ENCODE data around the gene DGKB. TPM values are rescaled to one million over a fixed set of nuclear protein-coding genes. Genes with fewer than 3 reads are reported as not detected.

The DGKB gene
- total and polyA plus RNA-seq, 2 experiments from 2014 or later: 0.28 to 1.7 TPM

DNA sequence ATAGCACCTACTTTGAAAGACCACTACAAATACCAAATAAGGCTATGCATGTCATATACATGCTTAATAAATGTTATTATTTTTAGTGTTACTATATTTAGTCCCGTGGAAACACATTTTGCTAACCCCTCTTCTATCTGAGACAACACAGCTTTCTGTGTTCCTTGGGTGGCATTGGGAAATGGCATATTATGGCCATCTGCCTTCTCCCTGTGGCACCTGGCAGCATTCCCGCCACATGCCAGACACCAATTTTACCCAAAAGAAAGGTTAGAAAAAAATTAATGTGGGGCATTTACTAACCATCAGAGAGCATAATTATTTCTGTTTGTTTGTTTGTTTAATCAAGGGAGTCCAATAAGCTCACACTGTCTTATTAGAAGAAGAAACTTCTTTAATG lies 744.4 kb downstream of the DGKB start:
- Histone ChIP-seq H4K20me1 (ENCODE audit: insufficient read depth, poor library complexity, severe bottlenecking) (no peaks in the 10 kb centered on the region), H3K79me2 (no peaks in the 10 kb centered on the region), H3K9me3 (ENCODE audit: low read depth) (no peaks in the 10 kb centered on the region), H3K4me3 (no peak overlapping the region), H3K4me2 (no peak overlapping the region), H3K27me3 (no peaks in the 10 kb centered on the region), H3K36me3 (replicated peaks; ENCODE audit: insufficient read depth, low read depth) (no peaks in the 10 kb centered on the region), H3K9me2 (replicated peaks; ENCODE audit: insufficient read depth) (no peaks in the 10 kb centered on the region), H2AFZ (no peak overlapping the region), H3K4me1 (ENCODE audit: insufficient read depth) (no peaks in the 10 kb centered on the region), H3K27ac (peak overlapping the region; percentile 3)
- DNase-seq (ENCODE audit: low spot score): no peak
- TF ChIP-seq EZH2 (IDR thresholded peaks at IDR 0.05; ENCODE audit: borderline replicate concordance): no peak
- TF ChIP-seq, protein P1, sequence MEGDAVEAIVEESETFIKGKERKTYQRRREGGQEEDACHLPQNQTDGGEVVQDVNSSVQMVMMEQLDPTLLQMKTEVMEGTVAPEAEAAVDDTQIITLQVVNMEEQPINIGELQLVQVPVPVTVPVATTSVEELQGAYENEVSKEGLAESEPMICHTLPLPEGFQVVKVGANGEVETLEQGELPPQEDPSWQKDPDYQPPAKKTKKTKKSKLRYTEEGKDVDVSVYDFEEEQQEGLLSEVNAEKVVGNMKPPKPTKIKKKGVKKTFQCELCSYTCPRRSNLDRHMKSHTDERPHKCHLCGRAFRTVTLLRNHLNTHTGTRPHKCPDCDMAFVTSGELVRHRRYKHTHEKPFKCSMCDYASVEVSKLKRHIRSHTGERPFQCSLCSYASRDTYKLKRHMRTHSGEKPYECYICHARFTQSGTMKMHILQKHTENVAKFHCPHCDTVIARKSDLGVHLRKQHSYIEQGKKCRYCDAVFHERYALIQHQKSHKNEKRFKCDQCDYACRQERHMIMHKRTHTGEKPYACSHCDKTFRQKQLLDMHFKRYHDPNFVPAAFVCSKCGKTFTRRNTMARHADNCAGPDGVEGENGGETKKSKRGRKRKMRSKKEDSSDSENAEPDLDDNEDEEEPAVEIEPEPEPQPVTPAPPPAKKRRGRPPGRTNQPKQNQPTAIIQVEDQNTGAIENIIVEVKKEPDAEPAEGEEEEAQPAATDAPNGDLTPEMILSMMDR (IDR thresholded peaks at IDR 0.05; ENCODE audit: poor library complexity): no peak
- no peak for TF ChIP-seq EZH2phosphoT487 (IDR thresholded peaks at IDR 0.05; ENCODE audit: low read depth, severe bottlenecking, unreplicated experiment)
- WGBS (ENCODE audit: low lambda C conversion rate, missing lambda C conversion rate): 79% methylated on average over 2 of the region's 2 CpGs

GRCh38 chr7:14156436-14156835 lies 746.1 kb downstream of the DGKB start:
- H3K9me3 ChIP-seq (ENCODE audit: low read depth): no peaks in the 10 kb centered on the region
- no peak overlapping the region for H3K4me3 ChIP-seq
- WGBS (ENCODE audit: low lambda C conversion rate, missing lambda C conversion rate): 96% methylated on average over 1 of the region's 1 CpG
- H3K4me1 ChIP-seq (ENCODE audit: insufficient read depth): no peaks in the 10 kb centered on the region
- no peak overlapping the region for H3K27ac ChIP-seq
- TF ChIP-seq, protein P1 (IDR thresholded peaks at IDR 0.05; ENCODE audit: poor library complexity): no peak
- no peak for TF ChIP-seq EZH2phosphoT487 (IDR thresholded peaks at IDR 0.05; ENCODE audit: low read depth, severe bottlenecking, unreplicated experiment)
- TF ChIP-seq EZH2 (IDR thresholded peaks at IDR 0.05; ENCODE audit: borderline replicate concordance): no peak
- no peaks in the 10 kb centered on the region for H4K20me1 ChIP-seq (ENCODE audit: insufficient read depth, poor library complexity, severe bottlenecking)
- DNase-seq (ENCODE audit: low spot score): no peak
- no peak overlapping the region for H2AFZ ChIP-seq
- H3K79me2 ChIP-seq: no peaks in the 10 kb centered on the region
- no peaks in the 10 kb centered on the region for H3K27me3 ChIP-seq
- H3K4me2 ChIP-seq: no peak overlapping the region
- no peaks in the 10 kb centered on the region for H3K36me3 ChIP-seq (replicated peaks; ENCODE audit: insufficient read depth, low read depth)
- H3K9me2 ChIP-seq (replicated peaks; ENCODE audit: insufficient read depth): no peaks in the 10 kb centered on the region

GRCh38 chr7:14148974-14149373 lies 753.6 kb downstream of the DGKB start:
- Histone ChIP-seq H3K27ac (no peak overlapping the region), H4K20me1 (ENCODE audit: insufficient read depth, poor library complexity, severe bottlenecking) (no peaks in the 10 kb centered on the region), H3K4me3 (no peak overlapping the region), H3K4me2 (no peak overlapping the region), H3K36me3 (replicated peaks; ENCODE audit: insufficient read depth, low read depth) (no peaks in the 10 kb centered on the region), H3K9me3 (ENCODE audit: low read depth) (no peaks in the 10 kb centered on the region), H3K27me3 (no peaks in the 10 kb centered on the region), H3K79me2 (no peaks in the 10 kb centered on the region), H3K4me1 (ENCODE audit: insufficient read depth) (no peaks in the 10 kb centered on the region), H2AFZ (no peak overlapping the region), H3K9me2 (replicated peaks; ENCODE audit: insufficient read depth) (no peaks in the 10 kb centered on the region)
- TF ChIP-seq EZH2 (IDR thresholded peaks at IDR 0.05; ENCODE audit: borderline replicate concordance): no peak
- no peak for TF ChIP-seq EZH2phosphoT487 (IDR thresholded peaks at IDR 0.05; ENCODE audit: low read depth, severe bottlenecking, unreplicated experiment)
- TF ChIP-seq, protein P1 (IDR thresholded peaks at IDR 0.05; ENCODE audit: poor library complexity): no peak
- WGBS (ENCODE audit: low lambda C conversion rate, missing lambda C conversion rate): 89% methylated on average over 5 of the region's 5 CpGs
- no peak for DNase-seq (ENCODE audit: low spot score)

DNA sequence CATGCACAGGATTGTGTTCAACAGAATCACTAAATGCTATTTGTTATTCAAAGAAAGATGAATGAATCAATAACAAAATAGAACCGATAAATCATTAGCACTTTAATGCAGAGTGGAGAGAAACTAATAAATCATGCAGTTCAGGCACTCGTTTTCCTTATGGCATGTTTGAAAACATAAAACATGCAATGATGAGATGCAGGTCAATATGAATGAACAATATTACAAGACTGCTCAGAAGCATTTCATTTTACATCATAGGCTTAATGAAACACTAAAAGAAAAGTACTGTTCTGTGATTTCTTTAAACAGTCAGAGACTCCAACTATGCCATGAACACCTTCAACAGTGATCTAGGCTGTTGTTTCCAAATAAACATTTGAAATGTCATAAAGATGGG lies 755.0 kb downstream of the DGKB start:
- Histone ChIP-seq H3K27ac (no peak overlapping the region), H3K4me3 (no peak overlapping the region), H4K20me1 (ENCODE audit: insufficient read depth, poor library complexity, severe bottlenecking) (no peaks in the 10 kb centered on the region), H3K27me3 (no peaks in the 10 kb centered on the region), H3K79me2 (no peaks in the 10 kb centered on the region), H3K36me3 (replicated peaks; ENCODE audit: insufficient read depth, low read depth) (no peaks in the 10 kb centered on the region), H3K9me3 (ENCODE audit: low read depth) (no peaks in the 10 kb centered on the region), H3K4me1 (ENCODE audit: insufficient read depth) (no peaks in the 10 kb centered on the region), H3K4me2 (no peak overlapping the region), H2AFZ (no peak overlapping the region), H3K9me2 (replicated peaks; ENCODE audit: insufficient read depth) (no peaks in the 10 kb centered on the region)
- WGBS (ENCODE audit: low lambda C conversion rate, missing lambda C conversion rate): 80% methylated on average over 2 of the region's 2 CpGs
- TF ChIP-seq EZH2phosphoT487 (IDR thresholded peaks at IDR 0.05; ENCODE audit: low read depth, severe bottlenecking, unreplicated experiment) (no peak), EZH2 (IDR thresholded peaks at IDR 0.05; ENCODE audit: borderline replicate concordance) (no peak)
- TF ChIP-seq, protein P1 (IDR thresholded peaks at IDR 0.05; ENCODE audit: poor library complexity): no peak
- DNase-seq (ENCODE audit: low spot score): no peak
